T-helper 2 cell treated with Interferon-gamma antibody and Interleukin-4, amounts not matched to agents 5 μg/mL and 100 μg/mL, for 36 hours (primary cell): Measurements from ENCODE around the gene DSG4.
"Not testable (repeated sequence)": the region's sequence is repeated elsewhere in the genome, so short reads cannot be mapped to it uniquely, and the experiment has no call there.

Source experiments
- DNase-seq: peaks from one replicate; pipeline ENCODE4 v3.0.0; 2021; ENCODE audit warnings: low spot score
- H3K27ac Mint-ChIP-seq: one replicate; pipeline ENCODE4 v1.8.0; 2021; ENCODE audit warnings: mild to moderate bottlenecking, mixed read lengths
- H3K27me3 Mint-ChIP-seq: one replicate; pipeline ENCODE4 v1.8.0; 2021; ENCODE audit warnings: low read depth, mixed read lengths
- H3K36me3 Mint-ChIP-seq: one replicate; pipeline ENCODE4 v1.8.0; 2021; ENCODE audit warnings: low read depth, mixed read lengths
- H3K4me1 Mint-ChIP-seq: one replicate; pipeline ENCODE4 v1.8.0; 2021; ENCODE audit warnings: low read depth, mixed read lengths
- H3K4me3 Mint-ChIP-seq: one replicate; pipeline ENCODE4 v1.8.0; 2022; ENCODE audit warnings: mild to moderate bottlenecking, moderate library complexity, mixed read lengths
- H3K9me3 Mint-ChIP-seq: one replicate; pipeline ENCODE4 v1.8.0; 2021; ENCODE audit warnings: mixed read lengths

Gene DSG4

GRCh38 chr18:31376477-31376876, at the start of gene DSG4:
Gene DSG4, plus strand, starts transcription at chr18:31376777. Its CDS starts 135 bp downstream, at chr18:31376912.
- Mint-ChIP-seq H3K36me3 (no peaks in the 10 kb centered on the region), H3K27ac (no peak within 1 kb of the TSS), H3K4me3 (no peak within 1 kb of the TSS), H3K27me3 (no peaks in the 10 kb centered on the region), H3K9me3 (no peaks in the 10 kb centered on the region), H3K4me1 (no peaks in the 10 kb centered on the region)
- DNase-seq = no peak

- H3K9me3 Mint-ChIP-seq = no peaks in the 10 kb centered on the region
- no peaks in the 10 kb centered on the region for H3K4me1 Mint-ChIP-seq
- DNase-seq = no peak
- no peaks in the 10 kb centered on the region for H3K36me3 Mint-ChIP-seq
- no peak overlapping the region for H3K4me3 Mint-ChIP-seq
- H3K27me3 Mint-ChIP-seq = no peaks in the 10 kb centered on the region
- no peak overlapping the region for H3K27ac Mint-ChIP-seq
These were observed 46.7 kb upstream of the DSG4 start for GRCh38 chr18:31329787-31330438.

GRCh38 chr18:31343454-31343853, 33.1 kb upstream of the DSG4 start:
- no peaks in the 10 kb centered on the region for H3K36me3 Mint-ChIP-seq
- no peak overlapping the region for H3K4me3 Mint-ChIP-seq
- H3K9me3 Mint-ChIP-seq = no peaks in the 10 kb centered on the region
- DNase-seq = no peak
- H3K27ac Mint-ChIP-seq = no peak overlapping the region
- no peaks in the 10 kb centered on the region for H3K4me1 Mint-ChIP-seq
- H3K27me3 Mint-ChIP-seq = no peaks in the 10 kb centered on the region

GRCh38 chr18:31353336-31353735, 23.2 kb upstream of the DSG4 start:
- not testable (repeated sequence) for DNase-seq

GRCh38 chr18:31354990-31355389, 21.6 kb upstream of the DSG4 start:
- H3K9me3 Mint-ChIP-seq = peaks cover 9% of the 10 kb centered on the region
- H3K4me1 Mint-ChIP-seq = no peaks in the 10 kb centered on the region
- DNase-seq = no peak
- H3K27ac Mint-ChIP-seq = no peak overlapping the region
- no peaks in the 10 kb centered on the region for H3K36me3 Mint-ChIP-seq
- no peaks in the 10 kb centered on the region for H3K27me3 Mint-ChIP-seq
- H3K4me3 Mint-ChIP-seq = no peak overlapping the region

More at GRCh38 chr18:31353336-31353735, 23.2 kb upstream of the DSG4 start:
- H3K36me3 Mint-ChIP-seq, H3K27ac Mint-ChIP-seq, H3K27me3 Mint-ChIP-seq, H3K4me1 Mint-ChIP-seq, H3K4me3 Mint-ChIP-seq, H3K9me3 Mint-ChIP-seq: not testable (repeated sequence)

GRCh38 chr18:31356025-31356424, 20.6 kb upstream of the DSG4 start:
- H3K4me3 Mint-ChIP-seq = no peak overlapping the region
- H3K36me3 Mint-ChIP-seq = no peaks in the 10 kb centered on the region
- H3K27me3 Mint-ChIP-seq = no peaks in the 10 kb centered on the region
- H3K9me3 Mint-ChIP-seq = peaks cover 9% of the 10 kb centered on the region
- H3K4me1 Mint-ChIP-seq = no peaks in the 10 kb centered on the region
- DNase-seq = no peak
- H3K27ac Mint-ChIP-seq = no peak overlapping the region

GRCh38 chr18:31364190-31364589, 12.4 kb upstream of the DSG4 start:
- no peaks in the 10 kb centered on the region for H3K36me3 Mint-ChIP-seq
- no peaks in the 10 kb centered on the region for H3K4me1 Mint-ChIP-seq
- H3K27me3 Mint-ChIP-seq = no peaks in the 10 kb centered on the region

GRCh38 chr18:31369478-31369877, 7.1 kb upstream of the DSG4 start:
- Mint-ChIP-seq H3K4me3 (no peak overlapping the region), H3K9me3 (no peaks in the 10 kb centered on the region), H3K36me3 (no peaks in the 10 kb centered on the region), H3K4me1 (no peaks in the 10 kb centered on the region), H3K27ac (no peak overlapping the region), H3K27me3 (no peaks in the 10 kb centered on the region)
- no peak for DNase-seq

More at GRCh38 chr18:31364190-31364589, 12.4 kb upstream of the DSG4 start:
- H3K27ac Mint-ChIP-seq = no peak overlapping the region
- peaks cover 3% of the 10 kb centered on the region for H3K9me3 Mint-ChIP-seq
- no peak for DNase-seq
- H3K4me3 Mint-ChIP-seq = no peak overlapping the region

GRCh38 chr18:31371989-31372388, 4.6 kb upstream of the DSG4 start:
- Mint-ChIP-seq H3K36me3 (no peaks in the 10 kb centered on the region), H3K4me1 (no peaks in the 10 kb centered on the region), H3K27me3 (no peaks in the 10 kb centered on the region), H3K4me3 (no peak overlapping the region), H3K9me3 (no peaks in the 10 kb centered on the region), H3K27ac (no peak overlapping the region)
- DNase-seq = no peak

GRCh38 chr18:31373641-31374040, 2.9 kb upstream of the DSG4 start:
- H3K4me1 Mint-ChIP-seq = no peaks in the 10 kb centered on the region
- no peaks in the 10 kb centered on the region for H3K36me3 Mint-ChIP-seq
- no peak overlapping the region for H3K4me3 Mint-ChIP-seq
- DNase-seq = no peak
- no peak overlapping the region for H3K27ac Mint-ChIP-seq
- H3K27me3 Mint-ChIP-seq = no peaks in the 10 kb centered on the region
- no peaks in the 10 kb centered on the region for H3K9me3 Mint-ChIP-seq

- no peak overlapping the region for H3K4me3 Mint-ChIP-seq
- H3K36me3 Mint-ChIP-seq = no peaks in the 10 kb centered on the region
- no peaks in the 10 kb centered on the region for H3K4me1 Mint-ChIP-seq
- H3K9me3 Mint-ChIP-seq = no peaks in the 10 kb centered on the region
- no peaks in the 10 kb centered on the region for H3K27me3 Mint-ChIP-seq
- no peak for DNase-seq
- no peak overlapping the region for H3K27ac Mint-ChIP-seq
These were observed 4.3 kb downstream of the DSG4 start for GRCh38 chr18:31380912-31381311.

GRCh38 chr18:31382107-31382506, 5.5 kb downstream of the DSG4 start:
- Mint-ChIP-seq H3K4me3 (no peak overlapping the region), H3K9me3 (no peaks in the 10 kb centered on the region), H3K27ac (no peak overlapping the region), H3K36me3 (no peaks in the 10 kb centered on the region), H3K27me3 (no peaks in the 10 kb centered on the region), H3K4me1 (no peaks in the 10 kb centered on the region)
- DNase-seq = no peak

GRCh38 chr18:31386741-31387140, 10.2 kb downstream of the DSG4 start:
- no peak for DNase-seq
- H3K4me3 Mint-ChIP-seq = no peak overlapping the region
- no peaks in the 10 kb centered on the region for H3K9me3 Mint-ChIP-seq
- no peak overlapping the region for H3K27ac Mint-ChIP-seq
- H3K36me3 Mint-ChIP-seq = no peaks in the 10 kb centered on the region
- H3K27me3 Mint-ChIP-seq = no peaks in the 10 kb centered on the region
- H3K4me1 Mint-ChIP-seq = no peaks in the 10 kb centered on the region

GRCh38 chr18:31393286-31393685, 16.7 kb downstream of the DSG4 start:
- Mint-ChIP-seq H3K4me1 (no peaks in the 10 kb centered on the region), H3K27me3 (no peaks in the 10 kb centered on the region), H3K27ac (no peak overlapping the region), H3K9me3 (no peaks in the 10 kb centered on the region), H3K4me3 (no peak overlapping the region), H3K36me3 (no peaks in the 10 kb centered on the region)
- DNase-seq = no peak
